ENCODE results near the gene TNFRSF25.

- TF ChIP-seq, protein P1, sequence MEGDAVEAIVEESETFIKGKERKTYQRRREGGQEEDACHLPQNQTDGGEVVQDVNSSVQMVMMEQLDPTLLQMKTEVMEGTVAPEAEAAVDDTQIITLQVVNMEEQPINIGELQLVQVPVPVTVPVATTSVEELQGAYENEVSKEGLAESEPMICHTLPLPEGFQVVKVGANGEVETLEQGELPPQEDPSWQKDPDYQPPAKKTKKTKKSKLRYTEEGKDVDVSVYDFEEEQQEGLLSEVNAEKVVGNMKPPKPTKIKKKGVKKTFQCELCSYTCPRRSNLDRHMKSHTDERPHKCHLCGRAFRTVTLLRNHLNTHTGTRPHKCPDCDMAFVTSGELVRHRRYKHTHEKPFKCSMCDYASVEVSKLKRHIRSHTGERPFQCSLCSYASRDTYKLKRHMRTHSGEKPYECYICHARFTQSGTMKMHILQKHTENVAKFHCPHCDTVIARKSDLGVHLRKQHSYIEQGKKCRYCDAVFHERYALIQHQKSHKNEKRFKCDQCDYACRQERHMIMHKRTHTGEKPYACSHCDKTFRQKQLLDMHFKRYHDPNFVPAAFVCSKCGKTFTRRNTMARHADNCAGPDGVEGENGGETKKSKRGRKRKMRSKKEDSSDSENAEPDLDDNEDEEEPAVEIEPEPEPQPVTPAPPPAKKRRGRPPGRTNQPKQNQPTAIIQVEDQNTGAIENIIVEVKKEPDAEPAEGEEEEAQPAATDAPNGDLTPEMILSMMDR (conservative IDR thresholded peaks at IDR 0.05 in 1 of 2, IDR thresholded peaks at IDR 0.05 in 1 of 2; ENCODE audit: low read depth in 1 of 2, low read length in 2 of 2): no peak
- no peak for TF ChIP-seq EZH2 (IDR thresholded peaks at IDR 0.05; ENCODE audit: low read length, missing control alignments)
Measured at GRCh38 chr1:6466023-6466422, at the start of gene TNFRSF25.

Measured in fibroblast of lung (primary cell).